Measurements from ENCODE around the gene TMCC1.

TMCC1 gene

DNA sequence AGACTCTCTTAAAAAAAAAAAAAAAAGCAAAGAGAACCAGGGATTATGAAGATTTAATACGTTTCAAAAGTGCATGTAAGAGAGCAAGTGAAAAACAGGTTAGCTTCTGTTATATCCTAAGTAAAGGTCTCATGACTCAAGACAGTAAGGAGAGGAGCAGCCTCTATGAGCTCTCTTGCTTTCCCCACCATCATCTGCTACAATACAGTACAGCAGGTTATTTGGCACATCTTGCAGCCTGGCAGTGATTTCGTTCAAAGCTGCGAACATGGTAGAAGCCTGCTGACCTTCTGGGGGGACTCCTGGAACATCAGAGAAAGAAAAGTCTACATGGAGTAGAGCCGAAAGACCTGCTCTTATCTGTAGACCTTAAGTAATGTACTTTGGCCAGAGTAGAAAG lies 157.9 kb downstream of the TMCC1 start:
- no peak for DNase-seq
- H3K9me3 Mint-ChIP-seq, result no peaks in the 10 kb centered on the region
- H3K27me3 Mint-ChIP-seq, result no peaks in the 10 kb centered on the region
- ATAC-seq (replicated peaks), result no peak
- peaks cover 4 to 7% of the 10 kb centered on the region in 2 donors for H3K36me3 Mint-ChIP-seq
- no peak overlapping the region for H3K27ac Mint-ChIP-seq
- H3K4me3 Mint-ChIP-seq, result no peak overlapping the region
- H3K4me1 Mint-ChIP-seq, result peaks cover 5 to 12% of the 10 kb centered on the region in 2 donors

DNA sequence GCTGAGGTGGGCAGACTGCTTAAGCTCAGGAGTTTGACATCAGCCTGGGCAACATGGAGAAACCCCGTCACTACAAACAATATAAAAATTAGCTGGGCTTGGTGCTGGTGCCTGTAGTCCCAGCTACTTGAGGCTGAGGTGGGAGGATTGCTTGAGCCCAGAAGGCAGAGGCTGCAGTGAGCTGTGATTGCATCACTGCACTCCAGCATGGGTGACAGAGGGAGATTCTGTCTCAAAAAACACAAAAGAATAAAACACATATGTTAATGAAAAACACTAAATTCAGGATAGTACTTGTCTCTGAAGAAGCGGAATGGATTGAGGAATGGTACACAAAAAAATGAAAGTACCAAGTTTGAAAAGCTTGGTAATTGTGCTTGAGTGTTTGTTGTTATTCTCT lies 159.1 kb downstream of the TMCC1 start:
- H3K9me3 Mint-ChIP-seq, result no peaks in the 10 kb centered on the region
- peaks cover 4 to 7% of the 10 kb centered on the region in 2 donors for H3K36me3 Mint-ChIP-seq
- H3K27ac Mint-ChIP-seq, result peak overlapping the region; percentile 56
- H3K4me1 Mint-ChIP-seq, result peaks cover 4% of the 10 kb centered on the region in 2 donors
- H3K4me3 Mint-ChIP-seq, result no peak overlapping the region
- DNase-seq, result no peak
- ATAC-seq (replicated peaks), result no peak
- H3K27me3 Mint-ChIP-seq, result no peaks in the 10 kb centered on the region

DNA sequence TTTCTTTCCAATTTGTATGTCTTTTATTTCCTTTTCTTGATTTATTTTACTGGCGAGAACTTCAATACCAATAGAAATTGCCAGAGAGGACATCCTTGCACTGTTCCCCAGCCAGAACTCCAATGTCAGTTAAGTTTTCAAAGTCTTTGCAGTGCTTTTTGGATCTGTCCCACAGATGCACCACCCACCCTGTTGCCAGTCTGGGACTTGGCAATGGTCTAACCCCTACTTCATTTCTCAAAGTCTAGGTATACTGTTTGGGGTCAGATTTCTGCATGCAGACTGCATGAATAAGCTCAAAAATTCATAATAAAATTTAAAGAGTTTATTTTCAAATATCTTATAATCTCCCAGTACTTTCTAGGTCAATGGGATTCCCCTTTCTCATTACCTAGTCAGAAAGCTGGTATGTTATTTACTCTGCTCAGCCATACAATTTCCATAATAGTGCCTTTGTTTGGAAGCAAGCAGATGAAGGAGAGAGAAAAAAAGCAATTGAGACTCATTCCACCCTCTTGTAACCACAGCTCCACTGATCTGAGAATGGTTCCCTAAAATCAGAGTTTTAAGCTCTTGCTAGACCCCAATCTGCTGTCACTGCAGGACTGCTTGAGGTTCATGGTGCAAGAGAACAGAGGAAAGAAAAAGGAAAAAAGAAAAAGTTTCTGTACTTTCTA lies 161.2 kb downstream of the TMCC1 start:
- H3K4me3 Mint-ChIP-seq, result no peak overlapping the region
- H3K27ac Mint-ChIP-seq, result no peak overlapping the region
- no peaks in the 10 kb centered on the region for H3K9me3 Mint-ChIP-seq
- peaks cover 0 to 2% of the 10 kb centered on the region in 2 donors for H3K4me1 Mint-ChIP-seq
- no peaks in the 10 kb centered on the region for H3K27me3 Mint-ChIP-seq
- H3K36me3 Mint-ChIP-seq, result peaks cover 0 to 5% of the 10 kb centered on the region in 2 donors
- ATAC-seq (replicated peaks) (no peak), DNase-seq (no peak)

DNA sequence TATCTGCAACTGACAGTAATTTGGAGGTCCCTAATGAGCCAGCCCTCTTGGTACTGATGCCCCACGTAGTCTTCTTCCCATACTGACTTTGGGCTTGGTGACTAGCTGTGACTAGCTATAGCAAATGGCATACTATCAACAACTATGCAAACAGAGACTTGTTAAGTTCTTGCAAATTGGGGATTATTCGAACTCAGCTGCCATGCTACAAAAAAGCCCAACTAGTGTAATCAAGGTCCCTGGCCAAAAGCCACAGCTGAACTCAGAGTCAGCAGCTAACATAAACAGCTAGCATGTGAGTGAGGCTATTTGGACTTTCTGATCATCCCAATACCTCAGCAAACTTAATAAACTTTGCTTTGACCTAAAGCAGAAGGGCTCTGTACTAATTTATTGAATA lies 165.8 kb downstream of the TMCC1 start:
- no peaks in the 10 kb centered on the region for H3K9me3 Mint-ChIP-seq
- no peak overlapping the region for H3K27ac Mint-ChIP-seq
- peaks cover 0 to 3% of the 10 kb centered on the region in 2 donors for H3K36me3 Mint-ChIP-seq
- H3K4me3 Mint-ChIP-seq, result no peak overlapping the region
- ATAC-seq (replicated peaks) (no peak), DNase-seq (no peak)
- no peaks in the 10 kb centered on the region for H3K27me3 Mint-ChIP-seq
- peaks cover 0 to 2% of the 10 kb centered on the region in 2 donors for H3K4me1 Mint-ChIP-seq

DNA sequence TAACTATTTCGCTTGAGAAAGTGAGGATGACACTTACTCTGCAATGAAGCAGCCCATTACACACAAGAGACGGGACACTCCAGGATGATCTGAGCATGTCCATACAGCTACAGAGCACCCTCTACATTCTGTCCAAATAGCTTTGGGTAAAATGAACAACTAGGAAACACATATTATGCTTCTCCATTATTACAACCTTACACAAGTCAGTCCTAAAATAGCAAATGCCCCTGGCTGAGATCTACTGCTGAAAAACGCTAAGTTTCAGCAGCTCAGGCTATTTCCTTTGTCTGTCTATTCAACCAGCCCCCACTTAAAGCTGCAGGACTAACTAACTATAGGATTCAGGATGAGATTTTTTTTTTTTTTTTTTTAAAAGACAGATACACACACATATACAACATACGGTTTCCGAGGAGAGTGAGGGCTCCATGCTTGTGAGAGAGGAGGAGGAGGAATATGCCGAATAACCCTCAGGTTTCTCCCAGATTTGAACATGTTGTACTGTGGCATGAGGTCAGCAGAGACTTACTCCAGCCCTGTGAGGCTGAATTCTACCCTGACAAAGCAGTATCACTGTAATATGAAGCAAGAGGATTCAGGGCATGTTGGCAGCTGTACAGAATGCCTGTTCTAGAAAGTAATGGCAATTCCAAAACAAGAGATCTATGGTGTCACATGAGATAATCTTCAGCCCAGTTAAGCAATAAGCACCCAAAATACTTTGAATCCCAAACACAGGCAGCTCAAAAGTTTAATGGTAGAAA lies 169.8 kb downstream of the TMCC1 start:
- no peaks in the 10 kb centered on the region for H3K36me3 Mint-ChIP-seq
- no peaks in the 10 kb centered on the region for H3K4me1 Mint-ChIP-seq
- no peak overlapping the region for H3K27ac Mint-ChIP-seq
- no peaks in the 10 kb centered on the region for H3K27me3 Mint-ChIP-seq
- no peak overlapping the region for H3K4me3 Mint-ChIP-seq
- DNase-seq (no peak), ATAC-seq (replicated peaks) (no peak)
- H3K9me3 Mint-ChIP-seq, result no peaks in the 10 kb centered on the region

DNA sequence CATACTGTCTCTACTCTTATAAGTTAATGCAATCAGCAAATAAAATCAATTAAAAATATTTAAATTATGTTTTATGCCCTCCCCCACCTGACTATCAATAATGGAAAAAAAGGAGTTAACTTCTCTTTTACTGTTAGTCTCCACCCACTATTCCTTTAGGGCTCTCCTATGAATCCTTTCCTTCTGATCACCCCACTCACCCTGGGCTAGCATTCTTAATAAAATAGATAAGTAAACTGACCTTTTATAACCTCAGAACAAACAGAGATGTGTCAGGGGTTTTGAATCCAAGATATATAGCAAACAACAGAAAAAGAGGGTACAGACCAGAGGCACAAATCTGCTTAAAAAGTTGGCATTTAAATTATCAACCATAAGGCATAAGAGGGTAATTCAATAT lies 171.0 kb downstream of the TMCC1 start:
- no peaks in the 10 kb centered on the region for H3K27me3 Mint-ChIP-seq
- ATAC-seq (replicated peaks) (no peak), DNase-seq (no peak)
- no peak overlapping the region for H3K27ac Mint-ChIP-seq
- H3K4me3 Mint-ChIP-seq, result no peak overlapping the region
- H3K4me1 Mint-ChIP-seq, result no peaks in the 10 kb centered on the region
- H3K36me3 Mint-ChIP-seq, result no peaks in the 10 kb centered on the region
- no peaks in the 10 kb centered on the region for H3K9me3 Mint-ChIP-seq

DNA sequence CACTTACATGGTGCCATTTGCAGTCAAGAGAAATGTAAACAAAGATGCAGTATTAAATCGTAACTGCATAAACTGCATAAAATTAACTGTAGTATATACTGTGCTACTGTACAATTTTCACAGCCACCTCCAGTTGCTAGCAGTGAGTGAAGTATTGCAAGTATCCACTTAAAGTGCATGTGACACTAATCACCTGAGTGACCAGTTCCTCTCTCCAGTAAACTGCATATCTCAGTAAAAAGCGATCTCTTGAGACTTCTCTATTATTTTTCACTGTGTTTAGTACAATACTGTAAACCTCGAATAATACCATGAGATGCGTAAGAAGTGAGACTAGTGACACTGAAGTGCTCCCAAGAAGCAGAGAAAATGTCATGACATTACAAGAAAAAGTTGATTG lies 175.3 kb downstream of the TMCC1 start:
- Mint-ChIP-seq H3K27me3 (no peaks in the 10 kb centered on the region), H3K36me3 (no peaks in the 10 kb centered on the region), H3K27ac (no peak overlapping the region), H3K9me3 (no peaks in the 10 kb centered on the region), H3K4me3 (no peak overlapping the region), H3K4me1 (peaks cover 4 to 9% of the 10 kb centered on the region in 2 donors)
- ATAC-seq (replicated peaks), result peak in 1 of 2 donors; percentile 27
- DNase-seq, result no peak

DNA sequence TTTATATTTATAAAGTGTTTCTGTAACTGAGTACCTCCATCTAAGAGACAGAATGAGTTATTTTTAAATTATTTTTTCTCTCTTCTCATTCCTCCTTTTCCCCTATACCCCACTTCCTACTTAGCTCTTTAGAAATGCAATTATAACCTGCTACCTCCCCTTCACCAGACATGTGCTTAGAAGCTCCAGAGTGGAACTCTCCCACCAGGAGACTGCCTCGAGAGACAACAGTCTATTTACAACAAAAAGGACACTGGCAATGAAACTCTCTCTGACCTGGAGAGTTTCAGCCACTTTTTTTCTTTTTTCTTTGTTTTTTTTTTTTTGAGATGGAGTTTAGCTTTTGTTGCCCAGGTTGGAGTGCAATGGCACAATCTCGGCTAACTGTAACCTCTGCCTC lies 177.7 kb downstream of the TMCC1 start:
- Mint-ChIP-seq H3K4me3 (no peak overlapping the region), H3K36me3 (no peaks in the 10 kb centered on the region), H3K27ac (no peak overlapping the region)

DNA sequence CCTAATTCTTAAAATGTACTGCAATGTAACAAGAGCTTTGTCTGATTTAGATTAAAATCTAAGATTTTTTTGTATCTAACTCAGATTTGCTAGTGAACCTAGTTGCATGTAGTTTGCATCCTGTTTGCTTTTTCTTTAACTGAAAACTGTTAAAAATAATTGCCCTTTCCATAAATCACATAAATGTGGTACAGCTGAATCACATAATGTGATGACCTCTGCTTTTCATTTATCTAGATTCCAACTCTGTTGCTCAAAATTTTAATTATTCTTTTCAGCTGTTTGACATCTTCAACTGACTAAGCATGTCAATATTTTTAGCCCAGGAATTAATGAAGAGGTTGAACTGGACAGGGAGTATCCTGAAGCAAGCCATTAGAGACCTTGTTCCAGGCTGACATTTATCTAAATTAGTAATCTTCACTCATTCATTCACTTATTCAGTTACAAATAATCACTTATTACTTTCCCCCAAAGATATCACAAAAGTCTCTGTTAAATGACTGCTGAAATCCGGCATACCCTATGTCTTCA lies 185.1 kb downstream of the TMCC1 start:
- no peaks in the 10 kb centered on the region for H3K4me1 Mint-ChIP-seq
- ATAC-seq (replicated peaks) (no peak), DNase-seq (no peak)
- H3K27me3 Mint-ChIP-seq, result no peaks in the 10 kb centered on the region
- no peak overlapping the region for H3K4me3 Mint-ChIP-seq
- peaks cover 3 to 5% of the 10 kb centered on the region in 2 donors for H3K36me3 Mint-ChIP-seq
- no peaks in the 10 kb centered on the region for H3K9me3 Mint-ChIP-seq
- H3K27ac Mint-ChIP-seq, result no peak overlapping the region

More for the DNA sequence above, 177.7 kb downstream of the TMCC1 start:
- Mint-ChIP-seq H3K9me3 (no peaks in the 10 kb centered on the region), H3K4me1 (peaks cover 4 to 9% of the 10 kb centered on the region in 2 donors), H3K27me3 (no peaks in the 10 kb centered on the region)
- DNase-seq (no peak), ATAC-seq (replicated peaks) (no peak)

DNA sequence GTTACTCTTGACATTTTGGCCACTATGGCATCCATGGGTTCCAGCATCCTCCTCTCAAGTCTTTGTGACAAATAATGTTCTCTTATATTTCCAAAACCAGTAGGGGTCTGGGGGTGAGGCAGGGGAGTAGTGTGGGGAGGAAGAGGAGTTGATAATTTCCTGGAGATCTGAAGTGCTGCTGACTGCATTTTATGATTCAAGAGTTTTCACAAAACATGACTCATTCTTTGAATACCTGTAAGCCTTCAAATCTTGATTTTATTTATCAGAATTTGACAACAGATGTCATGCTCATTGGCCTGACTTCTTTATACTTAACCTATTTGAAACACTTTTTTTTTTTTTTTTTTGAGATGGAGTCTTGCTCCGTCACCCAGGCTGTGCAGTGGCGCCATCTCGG lies 188.2 kb downstream of the TMCC1 start:
- DNase-seq (no peak), ATAC-seq (replicated peaks) (no peak)
- Mint-ChIP-seq H3K4me1 (peaks cover 7 to 8% of the 10 kb centered on the region in 2 donors), H3K9me3 (no peaks in the 10 kb centered on the region), H3K27ac (no peak overlapping the region), H3K4me3 (no peak overlapping the region), H3K36me3 (peaks cover 3 to 5% of the 10 kb centered on the region in 2 donors), H3K27me3 (no peaks in the 10 kb centered on the region)

DNA sequence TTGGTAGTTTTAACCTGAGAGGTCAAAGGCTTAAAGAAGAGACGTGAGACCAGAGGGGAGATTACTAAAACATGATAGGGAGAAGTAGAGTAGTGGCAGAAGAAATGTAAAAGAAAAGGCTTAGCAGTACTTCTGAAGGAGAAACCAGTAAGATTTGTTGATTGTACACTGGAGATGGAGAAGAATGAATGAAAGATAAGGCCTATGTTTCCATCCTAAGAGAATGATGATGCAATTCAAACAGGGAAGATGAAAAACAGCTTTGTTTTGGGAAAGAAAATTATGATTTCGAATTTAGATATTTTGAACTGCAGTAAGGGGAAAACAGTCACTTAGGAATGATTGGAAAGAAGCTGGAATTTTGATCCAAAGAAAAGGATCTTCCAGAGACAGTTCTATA lies 189.6 kb downstream of the TMCC1 start:
- Mint-ChIP-seq H3K36me3 (peaks cover 0 to 5% of the 10 kb centered on the region in 2 donors), H3K27ac (no peak overlapping the region), H3K4me1 (peaks cover 8 to 9% of the 10 kb centered on the region in 2 donors), H3K27me3 (no peaks in the 10 kb centered on the region), H3K9me3 (no peaks in the 10 kb centered on the region), H3K4me3 (no peak overlapping the region)
- no peak for ATAC-seq (replicated peaks)
- no peak for DNase-seq

DNA sequence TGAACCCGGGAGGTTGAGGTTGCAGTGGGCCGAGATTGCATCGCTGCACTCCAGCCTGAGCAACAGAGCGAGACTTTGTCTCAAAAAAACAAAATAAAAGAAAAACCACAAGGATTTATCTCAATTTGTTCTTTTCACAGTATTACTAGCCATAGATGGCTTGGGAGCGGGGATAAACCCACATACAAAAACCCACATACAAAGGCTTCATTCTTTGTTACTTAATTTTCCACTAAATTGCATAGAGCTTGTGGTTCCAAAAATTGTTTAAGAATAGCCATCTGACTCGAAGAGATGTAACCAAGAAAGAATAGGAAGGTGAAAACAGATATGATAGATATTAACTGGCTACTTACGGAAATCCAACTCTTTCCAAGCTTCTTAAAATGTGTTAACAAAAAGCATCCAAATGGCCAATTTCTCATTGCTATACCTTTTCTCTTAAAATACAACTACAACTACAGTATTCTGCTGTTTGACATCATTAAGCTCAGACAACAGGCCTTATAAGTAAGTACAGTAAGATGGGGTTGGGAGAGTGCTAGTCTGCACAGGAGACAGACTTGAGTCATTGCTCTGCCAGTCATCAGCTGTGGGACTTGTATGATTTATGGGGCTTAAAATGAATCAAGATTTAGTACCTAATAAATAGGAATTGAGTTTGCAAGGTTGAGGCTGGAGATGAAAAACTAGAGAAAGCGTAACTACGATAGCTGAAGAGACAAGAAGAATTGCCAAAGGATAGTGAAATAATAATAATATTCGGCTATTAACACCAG lies 190.4 kb downstream of the TMCC1 start:
- H3K36me3 Mint-ChIP-seq, result peaks cover under 1 to 6% of the 10 kb centered on the region in 2 donors
- H3K4me1 Mint-ChIP-seq, result peaks cover 8 to 9% of the 10 kb centered on the region in 2 donors
- no peaks in the 10 kb centered on the region for H3K9me3 Mint-ChIP-seq
- H3K27ac Mint-ChIP-seq, result no peak overlapping the region
- no peak for DNase-seq
- H3K4me3 Mint-ChIP-seq, result no peak overlapping the region
- no peak for ATAC-seq (replicated peaks)
- H3K27me3 Mint-ChIP-seq, result no peaks in the 10 kb centered on the region

DNA sequence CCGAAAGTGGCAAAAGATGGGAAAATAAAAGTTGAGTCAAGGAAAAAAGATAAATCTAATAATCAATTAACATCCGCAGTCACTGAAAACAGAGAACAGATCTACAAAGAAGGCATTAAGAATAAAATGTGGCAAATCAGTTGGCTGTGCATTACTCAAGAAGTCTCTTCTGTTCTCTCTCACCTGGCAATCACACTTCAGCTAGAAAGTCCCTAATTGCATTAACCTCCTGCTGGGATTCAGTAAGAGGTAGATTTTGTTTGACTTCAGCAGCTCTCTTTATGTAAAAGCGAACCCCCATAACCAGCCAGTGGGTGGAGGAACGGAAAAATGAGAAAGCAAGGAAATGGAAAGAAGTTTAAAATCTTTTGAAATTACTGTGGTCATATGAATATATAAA lies 192.3 kb downstream of the TMCC1 start:
- ATAC-seq (replicated peaks) (no peak), DNase-seq (no peak)
- H3K36me3 Mint-ChIP-seq, result peaks cover 18 to 25% of the 10 kb centered on the region in 2 donors
- no peaks in the 10 kb centered on the region for H3K27me3 Mint-ChIP-seq
- peaks cover 4 to 7% of the 10 kb centered on the region in 2 donors for H3K9me3 Mint-ChIP-seq
- no peak overlapping the region for H3K4me3 Mint-ChIP-seq
- H3K4me1 Mint-ChIP-seq, result peaks cover 9% of the 10 kb centered on the region in 2 donors
- H3K27ac Mint-ChIP-seq, result no peak overlapping the region

DNA sequence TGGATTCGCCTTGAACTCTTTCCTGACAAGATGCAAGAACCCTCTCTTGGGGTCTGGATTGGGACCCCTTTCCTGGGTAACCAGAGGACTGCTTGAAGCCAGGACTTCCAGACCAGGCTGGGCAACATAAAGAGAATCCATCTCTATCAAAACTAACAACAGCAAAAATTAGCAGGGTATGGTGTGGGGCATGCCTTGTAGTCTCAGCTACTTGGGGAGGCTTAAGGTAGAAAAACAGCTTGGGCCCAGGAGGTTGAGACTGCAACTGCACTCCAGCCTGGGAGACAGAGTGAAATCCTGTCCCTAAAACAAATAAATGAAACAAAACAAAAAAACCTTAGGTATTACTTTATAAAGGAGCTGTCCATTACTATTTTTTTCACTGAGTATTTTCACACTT lies 193.9 kb downstream of the TMCC1 start:
- peaks cover 26 to 30% of the 10 kb centered on the region in 2 donors for H3K36me3 Mint-ChIP-seq
- H3K27me3 Mint-ChIP-seq, result no peaks in the 10 kb centered on the region
- no peak overlapping the region for H3K27ac Mint-ChIP-seq
- peaks cover 9 to 13% of the 10 kb centered on the region in 2 donors for H3K4me1 Mint-ChIP-seq
- no peak overlapping the region for H3K4me3 Mint-ChIP-seq
- DNase-seq (no peak), ATAC-seq (replicated peaks) (no peak)
- peaks cover 9 to 14% of the 10 kb centered on the region in 2 donors for H3K9me3 Mint-ChIP-seq
